ENCODE measurements around the gene LRRTM4.

DNA sequence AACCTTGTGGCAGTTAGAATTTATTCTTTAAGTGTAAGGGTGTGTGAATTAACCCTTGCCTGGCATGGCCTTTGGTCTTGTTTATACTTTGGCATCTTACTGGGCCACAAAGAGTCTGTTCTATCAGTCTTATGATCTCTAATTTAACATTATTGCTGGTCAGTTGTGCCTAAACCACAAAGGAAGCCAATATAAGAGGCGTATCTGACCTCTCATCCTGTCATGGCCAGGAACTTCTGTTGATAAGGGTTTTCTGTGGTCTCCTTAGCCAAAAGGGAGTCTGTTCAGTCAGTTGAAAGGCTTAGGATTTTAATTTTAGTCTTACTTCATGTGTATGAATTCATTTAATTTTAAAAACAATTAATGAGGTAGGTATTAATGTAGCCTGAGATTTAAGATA lies 127.2 kb downstream of the LRRTM4 start:
- TF ChIP-seq CTCF (IDR thresholded peaks at IDR 0.05) (no peak), POLR2AphosphoS5 (IDR thresholded peaks at IDR 0.05; ENCODE audit: low read depth, low read length) (no peak)
- TF ChIP-seq, protein P1, sequence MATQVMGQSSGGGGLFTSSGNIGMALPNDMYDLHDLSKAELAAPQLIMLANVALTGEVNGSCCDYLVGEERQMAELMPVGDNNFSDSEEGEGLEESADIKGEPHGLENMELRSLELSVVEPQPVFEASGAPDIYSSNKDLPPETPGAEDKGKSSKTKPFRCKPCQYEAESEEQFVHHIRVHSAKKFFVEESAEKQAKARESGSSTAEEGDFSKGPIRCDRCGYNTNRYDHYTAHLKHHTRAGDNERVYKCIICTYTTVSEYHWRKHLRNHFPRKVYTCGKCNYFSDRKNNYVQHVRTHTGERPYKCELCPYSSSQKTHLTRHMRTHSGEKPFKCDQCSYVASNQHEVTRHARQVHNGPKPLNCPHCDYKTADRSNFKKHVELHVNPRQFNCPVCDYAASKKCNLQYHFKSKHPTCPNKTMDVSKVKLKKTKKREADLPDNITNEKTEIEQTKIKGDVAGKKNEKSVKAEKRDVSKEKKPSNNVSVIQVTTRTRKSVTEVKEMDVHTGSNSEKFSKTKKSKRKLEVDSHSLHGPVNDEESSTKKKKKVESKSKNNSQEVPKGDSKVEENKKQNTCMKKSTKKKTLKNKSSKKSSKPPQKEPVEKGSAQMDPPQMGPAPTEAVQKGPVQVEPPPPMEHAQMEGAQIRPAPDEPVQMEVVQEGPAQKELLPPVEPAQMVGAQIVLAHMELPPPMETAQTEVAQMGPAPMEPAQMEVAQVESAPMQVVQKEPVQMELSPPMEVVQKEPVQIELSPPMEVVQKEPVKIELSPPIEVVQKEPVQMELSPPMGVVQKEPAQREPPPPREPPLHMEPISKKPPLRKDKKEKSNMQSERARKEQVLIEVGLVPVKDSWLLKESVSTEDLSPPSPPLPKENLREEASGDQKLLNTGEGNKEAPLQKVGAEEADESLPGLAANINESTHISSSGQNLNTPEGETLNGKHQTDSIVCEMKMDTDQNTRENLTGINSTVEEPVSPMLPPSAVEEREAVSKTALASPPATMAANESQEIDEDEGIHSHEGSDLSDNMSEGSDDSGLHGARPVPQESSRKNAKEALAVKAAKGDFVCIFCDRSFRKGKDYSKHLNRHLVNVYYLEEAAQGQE (IDR thresholded peaks at IDR 0.05; ENCODE audit: insufficient read depth in 1 of 2, low read depth in 2 of 2, low read length in 1 of 2) = no peak
